ENCODE data around the gene BAIAP3.

GRCh38 chr16:1349951-1350350 is 16.5 kb downstream of the BAIAP3 start:
- TF ChIP-seq CTCF (conservative IDR thresholded peaks at IDR 0.05; ENCODE audit: low read depth, low read length), result no peak
- no peak for TF ChIP-seq POLR2A (IDR thresholded peaks at IDR 0.05; ENCODE audit: low read depth, low read length)
- no peak for TF ChIP-seq MAZ (IDR thresholded peaks at IDR 0.05; ENCODE audit: borderline replicate concordance, low read depth, low read length)
- TF ChIP-seq NFE2L2 (IDR thresholded peaks at IDR 0.05; ENCODE audit: low read depth, low read length), result no peak
- TF ChIP-seq CEBPB (IDR thresholded peaks at IDR 0.05; ENCODE audit: low read depth, low read length), result no peak
- no peak for TF ChIP-seq MAFK (IDR thresholded peaks at IDR 0.05; ENCODE audit: low read depth, low read length)
- no peak for TF ChIP-seq MXI1 (IDR thresholded peaks at IDR 0.05; ENCODE audit: borderline replicate concordance, low read depth, low read length)
- no peak for TF ChIP-seq SMC3 (IDR thresholded peaks at IDR 0.05; ENCODE audit: low read depth, low read length)
- no peak for TF ChIP-seq RAD21 (IDR thresholded peaks at IDR 0.05; ENCODE audit: low read length)
- no peak for TF ChIP-seq ELK1 (IDR thresholded peaks at IDR 0.05; ENCODE audit: borderline replicate concordance, low read depth, low read length)
- TF ChIP-seq RFX5 (IDR thresholded peaks at IDR 0.05; ENCODE audit: low read depth, low read length), result no peak
- TF ChIP-seq CHD1 (IDR thresholded peaks at IDR 0.05; ENCODE audit: low read depth, low read length), result no peak
- no peak for TF ChIP-seq USF2 (IDR thresholded peaks at IDR 0.05; ENCODE audit: low read depth, low read length)

Data from IMR-90 (cell line).